GM12878 (cell line): Measurements from ENCODE around the gene ADCY10.

Source experiments
- DPF2 ChIP-seq: fragments of 450-650 bp; IDR thresholded peaks from 2 replicates; pipeline ENCODE4 v1.6.1; 2017; ENCODE audit warnings: mild to moderate bottlenecking
- MXI1 ChIP-seq: fragments of 150-350 bp; IDR thresholded peaks from 2 replicates; pipeline ENCODE4 v1.6.1; 2011; ENCODE audit warnings: low read depth, mild to moderate bottlenecking, inconsistent platforms, low read length, improper control_type of control experiment
- MYC ChIP-seq: IDR thresholded peaks from 2 replicates; pipeline ENCODE4 v1.6.1; 2011; ENCODE audit warnings: mild to moderate bottlenecking, low read length, moderate library complexity, inconsistent platforms; ENCODE audit not compliant: insufficient read depth, insufficient replicate concordance, insufficient read length, severe bottlenecking
- RAD21 ChIP-seq: IDR thresholded peaks from 2 replicates; pipeline ENCODE4 v1.6.1; 2011; ENCODE audit warnings: mild to moderate bottlenecking, low read depth, low read length, moderate library complexity; ENCODE audit not compliant: insufficient read depth
- SMAD5 ChIP-seq: IDR thresholded peaks from 2 replicates; pipeline ENCODE4 v1.6.1; 2016; ENCODE audit warnings: antibody characterized with exemption, low read depth
- TARDBP ChIP-seq: IDR thresholded peaks from 2 replicates; pipeline ENCODE4 v1.6.1; 2016; ENCODE audit warnings: borderline replicate concordance
- YY1 ChIP-seq: IDR thresholded peaks from 2 replicates; pipeline ENCODE4 v1.6.1; 2011; ENCODE audit warnings: low read depth, mild to moderate bottlenecking, low read length
- ZNF24 ChIP-seq: fragments of 450-650 bp; IDR thresholded peaks from 2 replicates; pipeline ENCODE4 v1.6.1; 2017; ENCODE audit warnings: antibody characterized with exemption, mild to moderate bottlenecking
- TF ChIP-seq, protein P1 (sequence below), 3 experiments: IDR thresholded peaks in 2 of 3; conservative IDR thresholded peaks in 1 of 3; 2 replicates each; pipeline ENCODE4 v1.5.1; 2011; ENCODE audit warnings: low read depth in 3 of 3, low read length in 3 of 3, mild to moderate bottlenecking in 3 of 3, control low read depth in 2 of 3, moderate library complexity in 2 of 3, inconsistent platforms in 1 of 3, mixed read lengths in 1 of 3; ENCODE audit not compliant: control insufficient read depth in 2 of 3, insufficient read depth in 1 of 3; ENCODE audit errors: extremely low read depth in 1 of 3

DNA sequence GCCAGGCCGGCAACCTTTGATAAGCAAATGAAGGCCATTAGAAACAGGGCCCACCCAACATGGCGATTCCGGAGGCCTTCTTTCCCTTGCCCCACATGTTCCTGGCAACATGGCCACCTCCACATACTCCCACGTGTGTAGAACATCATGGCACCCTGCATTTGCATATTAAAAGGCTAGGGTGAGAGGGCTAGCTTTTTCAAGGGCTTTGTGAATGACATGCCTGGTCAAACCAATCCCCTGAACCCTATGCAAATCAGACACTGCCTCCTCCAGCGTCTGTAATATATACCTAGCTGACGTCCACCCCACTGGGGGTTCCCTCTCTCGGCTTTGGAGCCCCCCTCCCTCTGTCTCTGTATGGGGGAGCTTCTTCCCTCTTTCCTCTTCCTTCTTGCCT is 1.6 kb downstream of the ADCY10 start:
- TF ChIP-seq SMAD5 (no peak), DPF2 (no peak), MXI1 (no peak), RAD21 (no peak), ZNF24 (no peak), YY1 (no peak), MYC (no peak), TARDBP (no peak)
- TF ChIP-seq, protein P1, sequence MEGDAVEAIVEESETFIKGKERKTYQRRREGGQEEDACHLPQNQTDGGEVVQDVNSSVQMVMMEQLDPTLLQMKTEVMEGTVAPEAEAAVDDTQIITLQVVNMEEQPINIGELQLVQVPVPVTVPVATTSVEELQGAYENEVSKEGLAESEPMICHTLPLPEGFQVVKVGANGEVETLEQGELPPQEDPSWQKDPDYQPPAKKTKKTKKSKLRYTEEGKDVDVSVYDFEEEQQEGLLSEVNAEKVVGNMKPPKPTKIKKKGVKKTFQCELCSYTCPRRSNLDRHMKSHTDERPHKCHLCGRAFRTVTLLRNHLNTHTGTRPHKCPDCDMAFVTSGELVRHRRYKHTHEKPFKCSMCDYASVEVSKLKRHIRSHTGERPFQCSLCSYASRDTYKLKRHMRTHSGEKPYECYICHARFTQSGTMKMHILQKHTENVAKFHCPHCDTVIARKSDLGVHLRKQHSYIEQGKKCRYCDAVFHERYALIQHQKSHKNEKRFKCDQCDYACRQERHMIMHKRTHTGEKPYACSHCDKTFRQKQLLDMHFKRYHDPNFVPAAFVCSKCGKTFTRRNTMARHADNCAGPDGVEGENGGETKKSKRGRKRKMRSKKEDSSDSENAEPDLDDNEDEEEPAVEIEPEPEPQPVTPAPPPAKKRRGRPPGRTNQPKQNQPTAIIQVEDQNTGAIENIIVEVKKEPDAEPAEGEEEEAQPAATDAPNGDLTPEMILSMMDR (IDR thresholded peaks at IDR 0.05 in 2 of 3, conservative IDR thresholded peaks at IDR 0.05 in 1 of 3; ENCODE audit: control insufficient read depth in 2 of 3, extremely low read depth in 1 of 3, insufficient read depth in 1 of 3, low read depth in 3 of 3, low read length in 3 of 3) = no peak
